Prostate gland (tissue), 2 donors: ENCODE data around the gene DNASE1L2. TPM values are rescaled to one million over a fixed set of nuclear protein-coding genes. Genes with fewer than 3 reads are reported as not detected.

ENCODE experiments used
- DNase-seq: peaks from one replicate; pipeline ENCODE4 v3.0.0-alpha.2; 2019; ENCODE audit warnings: low spot score
- H3K27ac ChIP-seq, 2 donors: fragments of 200-600 bp; sonication (generic); 2 replicates each; pipeline ENCODE4 v1.5.1; 2017 to 2019
- H3K27me3 ChIP-seq: fragments of 200-600 bp; sonication (generic); replicated peaks from 2 replicates; pipeline ENCODE4 v1.5.1; 2019; ENCODE audit not compliant: insufficient read depth
- H3K36me3 ChIP-seq, 2 donors: fragments of 200-600 bp; sonication (generic); 1 replicate in 1 of 2; 2 replicates in 1 of 2; pipeline versions ENCODE4 v1.5.1 to v1.8.1; 2017 to 2019
- H3K4me1 ChIP-seq: fragments of 200-600 bp; sonication (generic); replicated peaks from 2 replicates; pipeline ENCODE4 v1.5.1; 2019
- H3K4me3 ChIP-seq, 2 donors: fragments of 200-600 bp; sonication (generic); 2 replicates each; pipeline ENCODE4 v1.5.1; 2017 to 2019
- H3K9me3 ChIP-seq: fragments of 200-600 bp; sonication (generic); 2 replicates; pipeline ENCODE4 v1.5.1; 2017
- CTCF ChIP-seq, 4 experiments: fragments of 200-600 bp in 2 of 4; fragments of 450-650 bp in 2 of 4; sonication (generic) in 2 of 4; IDR thresholded peaks; 1 replicate in 3 of 4; 2 replicates in 1 of 4; pipeline ENCODE4 v1.5.1; 2016 to 2019; ENCODE audit warnings: antibody characterized with exemption in 4 of 4, mild to moderate bottlenecking in 2 of 4, moderate library complexity in 2 of 4
- POLR2A ChIP-seq: fragments of 450-650 bp; IDR thresholded peaks from one replicate; pipeline ENCODE4 v1.6.1; 2016; ENCODE audit warnings: antibody characterized with exemption, mild to moderate bottlenecking
- POLR2AphosphoS5 ChIP-seq: sonication (generic); formaldehyde crosslinking; IDR thresholded peaks from one replicate; pipeline ENCODE4 v1.6.1; 2017; ENCODE audit warnings: antibody characterized with exemption
- WGBS: methylation state at CpG from one replicate; pipeline ENCODE4 v1.1.5; 2018; 5-methylcytosine and 5-hydroxymethylcytosine counted together
- intact Hi-C: fragments of 100-400 bp; cut with DNase I; formaldehyde crosslinking; loops from one replicate; pipeline ENCODE4 v1.14.2; 2022
- total RNA-seq, 2 donors: library from RNA; depleted of rRNA; stranded (reverse); fragments of >200 nt; gene quantifications; one replicate each; pipeline ENCODE4 v1.1.0, GENCODE V29; 2016

The DNASE1L2 gene
- total RNA-seq, 2 donors from 2014 or later: 0.77 to 4.6 TPM

DNA sequence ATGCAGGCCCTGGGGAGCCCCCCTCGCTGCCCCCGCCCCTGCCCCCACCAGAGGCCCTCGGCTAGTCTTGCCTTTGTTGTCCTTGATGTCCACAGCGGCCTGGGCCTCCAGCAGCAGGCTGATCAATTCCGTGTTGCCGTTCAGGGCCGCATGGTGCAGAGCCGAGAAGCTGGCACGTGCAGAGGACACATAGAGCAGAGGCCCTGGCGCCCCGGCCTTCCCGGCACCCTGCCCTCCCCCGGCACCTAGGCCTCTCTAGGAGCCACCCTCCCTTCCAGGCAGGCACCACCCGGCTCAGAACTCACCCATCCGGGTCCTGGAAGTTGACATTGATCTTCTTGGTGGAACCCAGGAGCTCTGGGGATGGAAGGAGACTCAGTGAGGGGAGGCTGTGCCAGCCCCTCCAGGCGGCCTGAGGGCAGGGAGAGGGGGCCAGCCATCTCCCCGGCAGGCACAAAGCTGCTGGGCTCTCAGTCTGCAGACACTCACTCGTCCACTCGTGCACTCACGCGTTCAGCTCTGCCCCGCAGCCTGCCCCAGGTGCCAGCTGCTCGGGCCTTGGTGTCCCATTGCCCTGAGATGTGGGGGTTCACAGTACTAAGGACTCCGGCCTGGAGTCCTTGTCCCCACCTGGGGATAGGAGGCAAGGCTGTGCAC is 46.1 kb upstream of the DNASE1L2 start:
- 84% methylated on average over 22 of the region's 24 CpGs for WGBS
- no peaks in the 10 kb centered on the region for H3K9me3 ChIP-seq
- no peak for DNase-seq
- no peaks in the 10 kb centered on the region for H3K27me3 ChIP-seq
- H3K27ac ChIP-seq: no peak overlapping the region
- intact Hi-C loops: no loop called here
- TF ChIP-seq POLR2AphosphoS5 (no peak), CTCF (IDR thresholded peaks at IDR 0.05) (no peak), POLR2A (no peak)
- no peaks in the 10 kb centered on the region for H3K36me3 ChIP-seq
- no peak overlapping the region for H3K4me3 ChIP-seq
- H3K4me1 ChIP-seq: no peaks in the 10 kb centered on the region

DNA sequence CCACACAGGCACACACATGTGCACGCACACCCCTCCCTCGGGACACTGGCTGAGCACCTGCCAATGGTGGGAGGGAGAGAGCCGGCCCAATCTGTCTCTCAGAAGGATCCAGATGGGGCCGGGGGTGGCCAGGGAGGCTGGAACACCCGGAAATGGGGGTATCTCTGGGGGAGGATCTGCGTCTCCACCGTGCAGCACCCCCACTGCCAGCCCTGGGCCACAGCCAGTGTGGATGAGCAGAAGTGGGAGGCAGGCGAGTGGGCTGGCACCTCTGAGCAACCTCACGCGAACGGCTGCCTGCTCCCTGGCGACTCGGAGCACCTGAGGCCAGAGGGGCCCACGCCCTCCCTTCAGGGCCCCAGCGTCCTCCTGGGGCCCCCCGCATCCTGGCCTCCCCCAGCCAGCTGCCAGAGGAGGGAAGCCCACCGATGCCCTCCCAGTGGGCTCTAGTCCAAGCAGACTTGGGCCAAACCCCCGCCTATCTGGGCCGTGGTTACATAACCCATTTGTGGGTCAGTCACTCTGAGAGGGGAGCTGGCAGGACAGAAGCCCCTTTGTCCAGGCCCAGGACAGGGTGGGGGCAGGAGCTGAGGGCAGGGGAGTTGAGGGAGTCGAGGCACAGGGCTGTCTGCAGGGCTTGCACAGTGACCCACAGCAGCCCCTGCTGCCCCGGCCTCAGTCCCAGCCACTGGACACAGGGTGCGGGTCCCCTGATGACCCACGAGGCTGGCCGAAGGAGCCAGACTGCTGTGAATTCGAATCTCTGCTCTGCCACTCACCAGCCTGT is 45.4 kb upstream of the DNASE1L2 start:
- DNase-seq: no peak
- Histone ChIP-seq H3K4me3 (no peak overlapping the region), H3K27me3 (no peaks in the 10 kb centered on the region), H3K9me3 (no peaks in the 10 kb centered on the region), H3K27ac (no peak overlapping the region), H3K36me3 (no peaks in the 10 kb centered on the region), H3K4me1 (no peaks in the 10 kb centered on the region)
- WGBS: 79% methylated on average over 23 of the region's 25 CpGs
- TF ChIP-seq CTCF (IDR thresholded peaks at IDR 0.05) (no peak), POLR2A (no peak), POLR2AphosphoS5 (no peak)
- intact Hi-C loops: no loop called here

DNA sequence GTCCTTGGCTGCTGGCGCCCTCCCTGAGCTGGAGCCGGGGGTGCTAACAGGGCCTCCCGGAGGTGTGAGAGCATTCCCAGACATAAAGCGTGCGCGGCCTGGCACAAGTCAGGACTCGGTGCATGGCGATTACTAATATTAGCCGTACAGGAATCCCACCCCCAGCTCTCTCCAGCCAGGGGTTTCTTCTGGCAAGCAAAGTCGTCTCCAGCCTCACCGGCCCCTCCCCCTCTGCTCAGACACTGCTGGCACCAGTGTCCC is 44.9 kb upstream of the DNASE1L2 start:
- Histone ChIP-seq H3K4me1 (no peaks in the 10 kb centered on the region), H3K9me3 (no peaks in the 10 kb centered on the region), H3K4me3 (no peak overlapping the region), H3K27ac (no peak overlapping the region), H3K27me3 (no peaks in the 10 kb centered on the region), H3K36me3 (no peaks in the 10 kb centered on the region)
- TF ChIP-seq CTCF (IDR thresholded peaks at IDR 0.05): no peak
- no peak for TF ChIP-seq POLR2AphosphoS5
- no peak for TF ChIP-seq POLR2A
- intact Hi-C loops: no loop called here
- 75% methylated on average over 11 of the region's 11 CpGs for WGBS
- DNase-seq: no peak

- WGBS: 67% methylated on average over 16 of the region's 16 CpGs
- H3K27me3 ChIP-seq: no peaks in the 10 kb centered on the region
- intact Hi-C loops: no loop called here
These were observed 41.9 kb upstream of the DNASE1L2 start for GRCh38 chr16:2194166-2194834.

More at GRCh38 chr16:2194166-2194834, 41.9 kb upstream of the DNASE1L2 start:
- no peak for TF ChIP-seq CTCF (IDR thresholded peaks at IDR 0.05)
- TF ChIP-seq POLR2A: no peak
- no peak for TF ChIP-seq POLR2AphosphoS5
- Histone ChIP-seq H3K9me3 (no peaks in the 10 kb centered on the region), H3K36me3 (no peaks in the 10 kb centered on the region), H3K4me1 (no peaks in the 10 kb centered on the region), H3K27ac (no peak overlapping the region), H3K4me3 (no peak overlapping the region)
- DNase-seq: no peak
